Type B pancreatic cell (in vitro differentiated cells): ENCODE data around the gene CCDC152. TPM values are rescaled to one million over a fixed set of nuclear protein-coding genes. Genes with fewer than 3 reads are reported as not detected.

Source experiments
- DNase-seq: peaks from one replicate; pipeline ENCODE4 v3.0.0; 2021; ENCODE audit warnings: mixed read lengths; ENCODE audit not compliant: unreplicated experiment; ENCODE audit errors: extremely low spot score
- H3K27ac Mint-ChIP-seq: 2 replicates; pipeline ENCODE4 v1.8.0; 2021; ENCODE audit warnings: mild to moderate bottlenecking, mixed read lengths
- H3K27me3 Mint-ChIP-seq: 2 replicates; pipeline ENCODE4 v1.8.0; 2021; ENCODE audit warnings: mixed read lengths
- H3K36me3 Mint-ChIP-seq: 2 replicates; pipeline ENCODE4 v1.8.0; 2021; ENCODE audit warnings: mixed read lengths
- H3K4me1 Mint-ChIP-seq: one replicate; pipeline ENCODE4 v1.8.0; 2021; ENCODE audit warnings: mixed read lengths; ENCODE audit not compliant: unreplicated experiment
- H3K4me3 Mint-ChIP-seq: 2 replicates; pipeline ENCODE4 v1.8.0; 2021; ENCODE audit warnings: mild to moderate bottlenecking, mixed read lengths
- H3K9me3 Mint-ChIP-seq: 2 replicates; pipeline ENCODE4 v1.8.0; 2021; ENCODE audit warnings: mixed read lengths
- total RNA-seq: library from RNA; stranded (reverse); gene quantifications from 2 replicates; pipeline ENCODE4 v1.2.1, GENCODE V29; 2021; ENCODE audit warnings: low replicate concordance
- TF ChIP-seq, protein P1 (sequence below): fragments of 200-600 bp; sonication (generic); conservative IDR thresholded peaks from 2 replicates; pipeline ENCODE4 v1.5.0; 2021; ENCODE audit warnings: antibody characterized with exemption, mild to moderate bottlenecking

Gene CCDC152
- total RNA-seq, 1 donor from 2014 or later, result not detected

DNA sequence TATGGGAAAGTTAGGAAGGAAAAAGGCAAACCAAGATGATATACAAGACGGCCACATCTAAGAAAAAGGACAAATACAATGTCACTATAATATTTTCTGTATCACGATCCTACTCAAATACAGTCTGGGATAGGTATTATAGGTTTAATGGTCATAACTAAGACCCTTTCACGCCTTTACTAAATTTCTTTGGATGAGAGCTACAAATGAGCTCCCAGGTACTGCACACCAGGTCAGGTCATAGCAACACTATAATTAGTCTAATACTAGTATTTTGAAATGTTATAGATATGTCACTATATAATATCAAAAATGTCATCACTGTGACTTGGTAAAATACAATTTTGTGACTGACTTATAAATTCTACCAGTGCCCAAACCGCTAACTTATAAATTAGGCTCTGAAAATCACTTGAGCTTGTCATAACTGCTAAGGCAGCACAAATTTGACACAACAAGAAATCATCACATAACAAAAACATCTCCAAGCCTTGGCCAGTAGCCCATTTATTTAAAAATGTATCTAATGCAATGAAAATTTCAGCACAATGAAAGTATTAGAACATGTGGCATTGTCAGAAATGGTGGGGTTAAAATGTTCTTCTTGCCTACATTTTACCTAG lies 48.2 kb downstream of the CCDC152 start:
- peaks cover 5% of the 10 kb centered on the region for H3K4me1 Mint-ChIP-seq
- H3K27ac Mint-ChIP-seq, result no peak overlapping the region
- DNase-seq, result no peak
- TF ChIP-seq, protein P1, sequence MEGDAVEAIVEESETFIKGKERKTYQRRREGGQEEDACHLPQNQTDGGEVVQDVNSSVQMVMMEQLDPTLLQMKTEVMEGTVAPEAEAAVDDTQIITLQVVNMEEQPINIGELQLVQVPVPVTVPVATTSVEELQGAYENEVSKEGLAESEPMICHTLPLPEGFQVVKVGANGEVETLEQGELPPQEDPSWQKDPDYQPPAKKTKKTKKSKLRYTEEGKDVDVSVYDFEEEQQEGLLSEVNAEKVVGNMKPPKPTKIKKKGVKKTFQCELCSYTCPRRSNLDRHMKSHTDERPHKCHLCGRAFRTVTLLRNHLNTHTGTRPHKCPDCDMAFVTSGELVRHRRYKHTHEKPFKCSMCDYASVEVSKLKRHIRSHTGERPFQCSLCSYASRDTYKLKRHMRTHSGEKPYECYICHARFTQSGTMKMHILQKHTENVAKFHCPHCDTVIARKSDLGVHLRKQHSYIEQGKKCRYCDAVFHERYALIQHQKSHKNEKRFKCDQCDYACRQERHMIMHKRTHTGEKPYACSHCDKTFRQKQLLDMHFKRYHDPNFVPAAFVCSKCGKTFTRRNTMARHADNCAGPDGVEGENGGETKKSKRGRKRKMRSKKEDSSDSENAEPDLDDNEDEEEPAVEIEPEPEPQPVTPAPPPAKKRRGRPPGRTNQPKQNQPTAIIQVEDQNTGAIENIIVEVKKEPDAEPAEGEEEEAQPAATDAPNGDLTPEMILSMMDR, result no peak
- no peaks in the 10 kb centered on the region for H3K27me3 Mint-ChIP-seq
- peaks cover 17% of the 10 kb centered on the region for H3K36me3 Mint-ChIP-seq
- H3K4me3 Mint-ChIP-seq, result no peak overlapping the region
- no peaks in the 10 kb centered on the region for H3K9me3 Mint-ChIP-seq

- no peak for DNase-seq
- TF ChIP-seq, protein P1, result no peak
- peaks cover 14% of the 10 kb centered on the region for H3K36me3 Mint-ChIP-seq
- H3K27ac Mint-ChIP-seq, result no peak overlapping the region
- no peaks in the 10 kb centered on the region for H3K27me3 Mint-ChIP-seq
- H3K4me1 Mint-ChIP-seq, result peaks cover 7% of the 10 kb centered on the region
- no peak overlapping the region for H3K4me3 Mint-ChIP-seq
- no peaks in the 10 kb centered on the region for H3K9me3 Mint-ChIP-seq
Measured at GRCh38 chr5:42806004-42806700, 49.5 kb downstream of the CCDC152 start.

GRCh38 chr5:42806701-42807262 lies 50.2 kb downstream of the CCDC152 start:
- TF ChIP-seq, protein P1, result no peak
- no peaks in the 10 kb centered on the region for H3K9me3 Mint-ChIP-seq
- no peak overlapping the region for H3K4me3 Mint-ChIP-seq
- H3K27ac Mint-ChIP-seq, result no peak overlapping the region
- H3K27me3 Mint-ChIP-seq, result no peaks in the 10 kb centered on the region
- H3K36me3 Mint-ChIP-seq, result peaks cover 13% of the 10 kb centered on the region
- peaks cover 12% of the 10 kb centered on the region for H3K4me1 Mint-ChIP-seq
- DNase-seq, result no peak

DNA sequence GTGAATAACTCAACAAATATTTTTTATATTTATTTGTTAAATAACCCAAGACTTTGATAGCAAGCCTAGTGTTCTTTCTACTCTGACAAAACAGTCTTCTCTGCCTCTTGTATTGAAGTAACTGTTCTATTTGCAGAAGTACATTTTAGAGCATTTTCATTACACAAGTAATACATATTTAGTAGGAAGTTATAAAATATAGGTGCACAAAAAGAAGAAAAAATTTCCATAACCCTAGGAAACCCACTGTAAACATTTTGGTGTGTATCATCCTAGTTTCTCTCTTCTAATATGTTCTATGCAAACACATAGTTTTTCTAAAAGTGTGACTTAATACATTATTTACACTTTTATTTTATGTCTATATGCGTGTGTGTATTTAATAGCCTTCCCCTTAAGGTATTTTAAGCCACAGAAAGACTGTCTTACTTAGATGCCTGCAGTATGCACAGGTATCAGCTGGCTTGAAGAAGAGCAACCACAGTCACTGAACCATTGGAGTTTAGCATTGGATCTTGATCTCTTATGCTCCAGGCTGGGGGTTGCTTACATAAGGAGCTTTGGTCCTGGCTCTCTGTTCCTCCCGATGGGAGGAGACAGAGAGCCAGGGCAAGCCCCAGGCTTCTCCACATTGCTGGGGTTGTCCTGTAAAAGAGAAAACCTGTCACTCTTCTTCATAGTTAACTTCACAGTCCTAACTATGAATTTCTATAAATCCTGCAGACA lies 51.3 kb downstream of the CCDC152 start:
- DNase-seq, result no peak
- H3K27me3 Mint-ChIP-seq, result no peaks in the 10 kb centered on the region
- peaks cover 23% of the 10 kb centered on the region for H3K4me1 Mint-ChIP-seq
- H3K36me3 Mint-ChIP-seq, result peaks cover 13% of the 10 kb centered on the region
- H3K4me3 Mint-ChIP-seq, result no peak overlapping the region
- H3K9me3 Mint-ChIP-seq, result no peaks in the 10 kb centered on the region
- TF ChIP-seq, protein P1, result no peak
- H3K27ac Mint-ChIP-seq, result no peak overlapping the region

DNA sequence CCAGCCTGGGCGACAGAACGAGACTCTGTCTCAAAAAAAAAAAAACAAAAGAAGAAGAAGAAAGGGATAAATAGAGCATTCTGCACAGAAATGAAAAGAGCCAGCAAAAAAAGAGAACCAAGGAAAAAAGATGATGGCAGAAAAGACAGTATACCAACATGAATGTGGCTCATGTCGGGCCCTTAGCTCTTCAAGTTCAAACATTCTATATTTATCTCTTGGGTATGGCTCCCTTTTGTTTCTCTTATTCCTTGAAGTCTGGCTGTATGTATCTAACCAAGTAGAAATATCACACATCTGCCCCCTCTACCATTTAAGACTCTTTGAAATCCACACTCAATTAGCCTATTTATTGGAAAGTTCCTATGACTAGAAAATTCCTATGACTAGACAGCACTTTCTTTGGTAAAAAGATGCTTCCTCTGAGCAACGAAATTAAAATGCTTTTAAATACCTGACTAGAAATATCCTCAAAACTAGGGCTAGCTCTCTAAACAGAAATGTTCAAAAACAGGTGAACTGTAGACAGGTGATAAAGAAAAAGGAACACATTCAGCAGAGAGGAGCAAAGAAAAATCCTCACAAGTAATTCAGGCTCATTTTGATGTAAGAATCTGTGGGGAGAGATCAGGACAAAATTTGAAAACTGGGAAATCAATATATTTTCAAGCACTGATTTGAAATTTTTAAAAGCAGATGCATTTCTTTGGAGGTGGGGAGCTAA lies 52.4 kb downstream of the CCDC152 start:
- DNase-seq, result no peak
- Mint-ChIP-seq H3K9me3 (no peaks in the 10 kb centered on the region), H3K4me1 (peaks cover 24% of the 10 kb centered on the region), H3K27ac (no peak overlapping the region), H3K36me3 (peaks cover 13% of the 10 kb centered on the region), H3K4me3 (peak overlapping the region; percentile 62), H3K27me3 (no peaks in the 10 kb centered on the region)
- TF ChIP-seq, protein P1, result no peak
